GM10248 (cell line): Measurements from ENCODE around the gene ZER1.

ENCODE experiments used
- CTCF ChIA-PET: fragments of 300-600 bp; sonication (Branson Sonifier 250); formaldehyde crosslinking; extraction: SDS; loops from one replicate; lab custom pipeline; 2021; ENCODE audit warnings: antibody characterized with exemption; lab: Yijun Ruan, JAX
- POLR2A ChIA-PET: fragments of 350-650 bp; sonication (Branson Sonifier 250); formaldehyde crosslinking; extraction: SDS; loops from one replicate; lab custom pipeline; 2020; ENCODE audit warnings: antibody characterized with exemption; lab: Yijun Ruan, JAX
- DNase-seq: peaks from one replicate; pipeline ENCODE4 v3.0.0; 2012; ENCODE audit errors: extremely low spot score
- CTCF ChIP-seq: IDR thresholded peaks from 2 replicates; pipeline ENCODE4 v1.5.1; 2012; ENCODE audit warnings: mild to moderate bottlenecking, low read depth; ENCODE audit errors: extremely low read depth, missing control alignments, control extremely low read depth

ZER1 gene

DNA sequence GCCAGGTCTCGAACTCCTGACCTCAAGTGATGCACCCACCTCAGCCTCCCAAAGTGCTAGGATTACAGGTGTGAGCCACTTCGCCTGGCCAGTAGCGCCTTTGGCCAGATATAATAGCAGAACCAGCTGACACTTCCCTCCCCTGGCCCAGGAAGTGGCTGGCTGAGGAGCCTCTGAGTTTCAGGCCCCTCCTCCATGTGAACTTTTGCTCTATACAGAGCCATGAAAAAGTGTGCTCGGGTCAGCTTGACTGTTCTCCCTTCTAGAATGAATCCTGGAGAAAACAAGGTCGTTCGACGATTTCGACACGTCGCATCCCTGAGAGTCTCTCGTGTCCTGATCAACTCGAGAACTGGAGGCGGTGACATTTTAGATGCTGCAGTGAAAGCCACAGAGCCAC is 39.2 kb downstream of the ZER1 start:
- DNase-seq = no peak
- ChIA-PET CTCF (interaction anchor here (1.0 to 2.4 kb wide), 9 partner anchors 9 to 196 kb away, joined by 3 to 11 read pairs (median 5); partner anchors contain the start of genes ENDOG and ZDHHC12), POLR2A (no interaction called here)
- TF ChIP-seq CTCF = no peak

DNA sequence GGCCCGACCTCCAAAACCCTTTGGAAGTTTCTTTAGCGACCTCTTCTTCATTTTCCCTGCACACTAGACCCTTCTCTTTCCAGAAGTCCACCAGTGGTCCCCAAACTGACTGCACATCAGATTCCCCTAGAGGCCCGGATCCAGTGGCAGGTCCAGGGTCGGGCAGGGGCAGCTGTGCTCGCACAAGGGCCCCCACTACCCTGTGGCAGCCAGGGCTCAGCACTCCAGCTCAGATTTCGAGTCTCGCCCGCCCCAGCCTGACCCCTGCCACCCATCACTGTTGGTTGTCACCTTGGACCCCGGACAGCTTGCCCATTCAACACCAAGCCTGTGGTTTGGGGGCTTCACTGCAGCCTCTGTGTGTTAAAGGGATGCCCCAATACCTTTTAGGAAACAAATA is 40.0 kb downstream of the ZER1 start:
- no peak for DNase-seq
- ChIA-PET CTCF (interaction anchor here (0.8 kb wide), 1 partner anchor 8 kb away, joined by 3 read pairs; no protein-coding TSS in a partner anchor), POLR2A (no interaction called here)
- no peak for TF ChIP-seq CTCF

- CTCF ChIA-PET = interaction anchor here (0.8 kb wide), 1 partner anchor 9 kb away, joined by 3 read pairs; no protein-coding TSS in a partner anchor
- no peak for DNase-seq
- no peak for TF ChIP-seq CTCF
- POLR2A ChIA-PET = no interaction called here
Measured at GRCh38 chr9:128731093-128731492, 40.6 kb downstream of the ZER1 start.

- DNase-seq = no peak
- ChIA-PET POLR2A (no interaction called here), CTCF (no interaction called here)
- no peak for TF ChIP-seq CTCF
Measured at GRCh38 chr9:128729766-128730517, 41.8 kb downstream of the ZER1 start.

DNA sequence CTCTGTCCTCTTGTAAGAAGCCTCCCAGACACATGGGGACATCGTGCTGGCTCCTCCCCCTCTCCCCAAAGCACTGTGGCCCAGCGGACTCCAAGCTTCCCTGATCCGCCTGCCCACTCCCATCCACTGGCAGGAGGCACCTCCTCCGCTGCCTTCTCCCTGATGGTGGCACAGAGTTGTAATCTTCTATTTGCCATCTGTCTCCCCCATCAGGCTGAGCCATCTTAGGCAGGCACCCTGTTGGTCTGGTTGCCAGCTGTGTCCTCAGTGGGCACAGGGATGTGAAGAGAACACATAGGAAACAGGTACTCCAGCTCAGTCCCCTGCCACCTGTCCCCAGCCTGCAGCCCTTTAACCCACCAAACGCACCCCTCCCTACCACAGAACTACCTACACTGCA is 42.4 kb downstream of the ZER1 start:
- ChIA-PET POLR2A (interaction anchor here (1.0 kb wide), 1 partner anchor 89 kb away, joined by 3 read pairs; the partner anchor contains the start of gene ENDOG), CTCF (no interaction called here)
- no peak for DNase-seq
- no peak for TF ChIP-seq CTCF

GRCh38 chr9:128728298-128728697 is 43.4 kb downstream of the ZER1 start:
- no peak for DNase-seq
- ChIA-PET POLR2A (interaction anchor here (0.6 to 1.0 kb wide), 2 partner anchors 11 to 90 kb away, joined by 3 read pairs; partner anchors contain the start of gene ENDOG), CTCF (interaction anchor here (1.2 kb wide), 1 partner anchor 30 kb away, joined by 3 read pairs; no protein-coding TSS in a partner anchor)
- no peak for TF ChIP-seq CTCF
